ENCODE measurements around the gene KRTAP13-3. TPM values are rescaled to one million over a fixed set of nuclear protein-coding genes. Genes with fewer than 3 reads are reported as not detected.

The KRTAP13-3 gene
- total and polyA plus RNA-seq, 10 of the 15 experiments (the other 5 are each of a cell fraction or from before 2014, with no cell fraction given): not detected

- TF ChIP-seq HDGF (IDR thresholded peaks at IDR 0.05): no peak
- no peak for TF ChIP-seq FOXM1 (IDR thresholded peaks at IDR 0.05; ENCODE audit: low read depth, low read length)
- TF ChIP-seq NRF1 (conservative IDR thresholded peaks at IDR 0.05; ENCODE audit: low read depth, low read length): no peak
- no peak for TF ChIP-seq CBX5 (IDR thresholded peaks at IDR 0.05; ENCODE audit: low read depth)
- no peak for TF ChIP-seq RBBP5 (conservative IDR thresholded peaks at IDR 0.05)
- no peak for TF ChIP-seq SIN3A (IDR thresholded peaks at IDR 0.05; ENCODE audit: low read depth, low read length)
- no peaks in the 10 kb centered on the region for H3K79me2 ChIP-seq (ENCODE audit: control insufficient read depth, insufficient read depth, low read length)
- H3K36me3 ChIP-seq (ENCODE audit: control insufficient read depth in 2 of 2, insufficient read depth in 2 of 2, low read length in 1 of 2): no peaks in the 10 kb centered on the region
- no peaks in the 10 kb centered on the region for H3K9me3 ChIP-seq (replicated peaks; ENCODE audit: control insufficient read depth, insufficient read depth, low read length)
- no peak overlapping the region for H3K4me3 ChIP-seq
- ATAC-seq (no peak), FAIRE-seq (no peak), DNase-seq (ENCODE audit: low read depth, low spot score) (no peak)
- BruUV-seq (replicated peaks): no TSS peak
- RAD21 ChIA-PET (ENCODE audit: unreplicated experiment): no interaction called here
- POLR2A ChIA-PET: no interaction called here
- H2AFZ ChIP-seq (ENCODE audit: control insufficient read depth, low read depth, low read length): no peak overlapping the region
- H3K27ac ChIP-seq (ENCODE audit: control insufficient read depth, insufficient read depth): no peak overlapping the region
- no peaks in the 10 kb centered on the region for H3K27me3 ChIP-seq (replicated peaks in 1 of 2; ENCODE audit: control insufficient read depth in 2 of 2, insufficient read depth in 2 of 2, low read length in 1 of 2)
- no peak overlapping the region for H3K9ac ChIP-seq (ENCODE audit: control insufficient read depth, insufficient read depth, low read length)
- CTCF ChIA-PET: interaction anchor here (1.1 kb wide), 1 partner anchor 615 kb away, joined by 3 read pairs; no protein-coding TSS in a partner anchor
- in situ Hi-C loops (cut with MboI) (no loop called here), intact Hi-C loops (cut with micrococcal nuclease; ENCODE audit: unreplicated experiment) (loop anchor here (10.0 kb wide), 1 partner anchor 648 kb away; no protein-coding TSS in a partner anchor)
- H4K20me1 ChIP-seq (ENCODE audit: control insufficient read depth, insufficient read depth): no peaks in the 10 kb centered on the region
- 37% methylated on average over 3 of the region's 3 CpGs for WGBS (ENCODE audit: insufficient coverage, insufficient replicate concordance, low lambda C conversion rate, missing lambda C conversion rate)
- no peak overlapping the region for H3K4me2 ChIP-seq (ENCODE audit: control insufficient read depth, insufficient read depth)
- SMC1A ChIA-PET (ENCODE audit: uncharacterized antibody, unreplicated experiment): no interaction called here
- H3K4me1 ChIP-seq (ENCODE audit: control insufficient read depth, insufficient read depth, low read length): no peaks in the 10 kb centered on the region
Observed at GRCh38 chr21:30437010-30437565, 11.4 kb upstream of the KRTAP13-3 start.

- Histone ChIP-seq H2AFZ (ENCODE audit: control insufficient read depth, low read depth, low read length) (no peak overlapping the region), H3K4me1 (ENCODE audit: control insufficient read depth, insufficient read depth, low read length) (no peaks in the 10 kb centered on the region), H3K27me3 (replicated peaks in 1 of 2; ENCODE audit: control insufficient read depth in 2 of 2, insufficient read depth in 2 of 2, low read length in 1 of 2) (no peaks in the 10 kb centered on the region), H3K36me3 (ENCODE audit: control insufficient read depth in 2 of 2, insufficient read depth in 2 of 2, low read length in 1 of 2) (no peaks in the 10 kb centered on the region), H3K4me3 (no peak overlapping the region), H3K27ac (ENCODE audit: control insufficient read depth, insufficient read depth) (no peak overlapping the region), H3K9ac (ENCODE audit: control insufficient read depth, insufficient read depth, low read length) (no peak overlapping the region), H4K20me1 (ENCODE audit: control insufficient read depth, insufficient read depth) (no peaks in the 10 kb centered on the region), H3K4me2 (ENCODE audit: control insufficient read depth, insufficient read depth) (no peak overlapping the region), H3K79me2 (ENCODE audit: control insufficient read depth, insufficient read depth, low read length) (no peaks in the 10 kb centered on the region), H3K9me3 (replicated peaks; ENCODE audit: control insufficient read depth, insufficient read depth, low read length) (no peaks in the 10 kb centered on the region)
- peak; percentile 36 to 41 (median 41); a peak in 5 of 6 replicates for TF ChIP-seq CTCF (IDR thresholded peaks at IDR 0.05 in 2 of 3, conservative IDR thresholded peaks at IDR 0.05 in 1 of 3; ENCODE audit: control insufficient read depth in 2 of 3, extremely low read depth in 1 of 3, insufficient read depth in 1 of 3, low read depth in 3 of 3, low read length in 3 of 3)
- TF ChIP-seq BHLHE40 (IDR thresholded peaks at IDR 0.05; ENCODE audit: borderline replicate concordance in 1 of 2, low read depth in 2 of 2, low read length in 1 of 2): peak in 1 of 2 experiments; percentile 46; a peak in 1 of 4 replicates
- no peak for TF ChIP-seq E4F1 (IDR thresholded peaks at IDR 0.05; ENCODE audit: borderline replicate concordance, partially characterized antibody)
- CTCF ChIA-PET: interaction anchor here (0.6 to 1.5 kb wide), 6 partner anchors 13 to 584 kb away, joined by 3 to 6 read pairs (median 3); no protein-coding TSS in a partner anchor
- WGBS (ENCODE audit: insufficient coverage, insufficient replicate concordance, low lambda C conversion rate, missing lambda C conversion rate): 33% methylated on average over 10 of the region's 10 CpGs
- no peak for FAIRE-seq
- POLR2A ChIA-PET: no interaction called here
- SMC1A ChIA-PET (ENCODE audit: uncharacterized antibody, unreplicated experiment): interaction anchor here (2.3 kb wide), 1 partner anchor 93 kb away, joined by 5 read pairs; no protein-coding TSS in a partner anchor
- intact Hi-C loops (cut with micrococcal nuclease; ENCODE audit: unreplicated experiment) (loop anchor here (5.0 to 10.0 kb wide), 2 partner anchors 92 to 651 kb away; no protein-coding TSS in a partner anchor), in situ Hi-C loops (cut with MboI) (no loop called here)
- DNase-seq (ENCODE audit: low read depth, low spot score): no peak
- RAD21 ChIA-PET (ENCODE audit: unreplicated experiment): interaction anchor here (0.8 kb wide), 1 partner anchor 297 kb away, joined by 3 read pairs; no protein-coding TSS in a partner anchor
- no TSS peak for BruUV-seq (replicated peaks)
- ATAC-seq: peak; percentile 72
Observed at GRCh38 chr21:30434033-30434631, 8.4 kb upstream of the KRTAP13-3 start.
